ENCODE results near the gene FBXL16.
"Not testable (repeated sequence)": the region's sequence is repeated elsewhere in the genome, so short reads cannot be mapped to it uniquely, and the experiment has no call there.

Gene FBXL16

GRCh38 chr16:705431-706188 lies at the start of gene FBXL16:
FBXL16 (minus strand) TSS chr16:705801; CDS start chr16:697405, 8,396 bp downstream.
- no peak within 1 kb of the TSS for H3K4me3 ChIP-seq (ENCODE audit: low read depth, low read length)
- TF ChIP-seq CTCF (IDR thresholded peaks at IDR 0.05; ENCODE audit: insufficient read depth, low read depth, low read length, missing control alignments), result no peak
- DNase-seq (ENCODE audit: low read depth), result no peak

GRCh38 chr16:754656-755055 lies 49.1 kb upstream of the FBXL16 start:
- H3K4me3 ChIP-seq (ENCODE audit: low read depth, low read length), result no peak overlapping the region
- TF ChIP-seq CTCF (IDR thresholded peaks at IDR 0.05; ENCODE audit: insufficient read depth, low read depth, low read length, missing control alignments), result no peak
- DNase-seq (ENCODE audit: low read depth), result no peak

GRCh38 chr16:754121-754607 lies 48.6 kb upstream of the FBXL16 start:
- DNase-seq (ENCODE audit: low read depth); H3K4me3 ChIP-seq (ENCODE audit: low read depth, low read length): not testable (repeated sequence)

GRCh38 chr16:752007-752312 lies 46.4 kb upstream of the FBXL16 start:
- H3K4me3 ChIP-seq (ENCODE audit: low read depth, low read length), result no peak overlapping the region
- DNase-seq (ENCODE audit: low read depth), result no peak
- TF ChIP-seq CTCF (IDR thresholded peaks at IDR 0.05; ENCODE audit: insufficient read depth, low read depth, low read length, missing control alignments), result no peak

GRCh38 chr16:751152-752006 lies 45.8 kb upstream of the FBXL16 start:
- no peak for DNase-seq (ENCODE audit: low read depth)
- no peak for TF ChIP-seq CTCF (IDR thresholded peaks at IDR 0.05; ENCODE audit: insufficient read depth, low read depth, low read length, missing control alignments)
- no peak overlapping the region for H3K4me3 ChIP-seq (ENCODE audit: low read depth, low read length)

GRCh38 chr16:750485-750884 lies 44.9 kb upstream of the FBXL16 start:
- DNase-seq (ENCODE audit: low read depth), result no peak
- H3K4me3 ChIP-seq (ENCODE audit: low read depth, low read length), result no peak overlapping the region
- TF ChIP-seq CTCF (IDR thresholded peaks at IDR 0.05; ENCODE audit: insufficient read depth, low read depth, low read length, missing control alignments), result no peak

GRCh38 chr16:749010-749409 lies 43.4 kb upstream of the FBXL16 start:
- no peak for TF ChIP-seq CTCF (IDR thresholded peaks at IDR 0.05; ENCODE audit: insufficient read depth, low read depth, low read length, missing control alignments)
- DNase-seq (ENCODE audit: low read depth), result no peak
- no peak overlapping the region for H3K4me3 ChIP-seq (ENCODE audit: low read depth, low read length)

Data from GM12865 (cell line).